A549 (cell line): ENCODE results near the gene SELENOM. TPM values are rescaled to one million over a fixed set of nuclear protein-coding genes. Genes with fewer than 3 reads are reported as not detected.

Source experiments
- ATAC-seq, 2 experiments: fragments of 200-7000 bp in 1 of 2; fragments of >200 bp in 1 of 2; cut with Nextera tagmentation in 1 of 2; cut with Tn5 transposase in 1 of 2; 3 replicates each; pipeline versions ENCODE4 v1.8.0 to v1.9.1; 2018 to 2020; ENCODE audit warnings: mild to moderate bottlenecking in 1 of 2, moderate library complexity in 1 of 2
- CTCF ChIA-PET: fragments of 300-600 bp; sonication (Branson Sonifier 250); formaldehyde crosslinking; extraction: SDS; loops from one replicate; lab custom pipeline; 2021; ENCODE audit warnings: antibody characterized with exemption, inconsistent platforms; lab: Yijun Ruan, JAX
- POLR2A ChIA-PET: fragments of 350-600 bp; formaldehyde crosslinking; extraction: SDS; loops from one replicate; lab custom pipeline; 2021; ENCODE audit warnings: antibody characterized with exemption, inconsistent platforms; lab: Yijun Ruan, JAX
- DNase-seq, 2 experiments: peaks; one replicate each; pipeline versions ENCODE4 v3.0.0 to v3.0.0-alpha.2; 2011 to 2016; ENCODE audit warnings: low read depth in 1 of 2, low spot score in 1 of 2
- FAIRE-seq: peaks from 2 replicates; lab custom pipeline; 2011; peaks lifted over from hg19 to GRCh38; lab: Jason Lieb, UNC
- H3K27ac ChIP-seq, 2 experiments: fragments of >200 bp; sonication (Bioruptor Twin); formaldehyde crosslinking; 3 replicates each; pipeline ENCODE4 v1.5.1; 2016 to 2017
- H3K4me1 ChIP-seq: fragments of >200 bp; sonication (Bioruptor Twin); formaldehyde crosslinking; 3 replicates; pipeline ENCODE4 v1.6.1; 2016
- H3K4me2 ChIP-seq: fragments of >200 bp; sonication (Bioruptor Twin); formaldehyde crosslinking; 3 replicates; pipeline ENCODE4 v1.6.1; 2016
- H3K4me3 ChIP-seq: fragments of >200 bp; sonication (Bioruptor Twin); formaldehyde crosslinking; 3 replicates; pipeline ENCODE4 v1.5.1; 2016
- H3K9me3 ChIP-seq: fragments of >200 bp; sonication (Bioruptor Twin); formaldehyde crosslinking; 3 replicates; pipeline ENCODE4 v1.6.1; 2016
- BCL3 ChIP-seq: fragments of >200 bp; sonication (Bioruptor Twin); formaldehyde crosslinking; IDR thresholded peaks from 3 replicates; pipeline ENCODE4 v1.6.1; 2016
- CHD2 ChIP-seq: fragments of 150-350 bp; IDR thresholded peaks from 2 replicates; pipeline ENCODE4 v1.6.1; 2014; ENCODE audit warnings: low read length; ENCODE audit not compliant: partially characterized antibody
- CTCF ChIP-seq: fragments of >200 bp; sonication (Bioruptor Twin); formaldehyde crosslinking; IDR thresholded peaks from 3 replicates; pipeline ENCODE4 v1.5.1; 2016
- E2F6 ChIP-seq: IDR thresholded peaks from 2 replicates; pipeline ENCODE4 v1.6.1; 2012; ENCODE audit warnings: low read depth, borderline replicate concordance
- EHF ChIP-seq: fragments of 250-450 bp; sonication (Bioruptor Pico); IDR thresholded peaks from 2 replicates; pipeline ENCODE4 v1.5.0; 2020; ENCODE audit warnings: mild to moderate bottlenecking
- EHMT2 ChIP-seq: fragments of 200-600 bp; sonication (generic); IDR thresholded peaks from 2 replicates; pipeline ENCODE4 v1.6.1; 2016; ENCODE audit warnings: antibody characterized with exemption, low read depth, mild to moderate bottlenecking, moderate library complexity
- FOSB ChIP-seq: fragments of 250-450 bp; sonication (Bioruptor Pico); IDR thresholded peaks from 2 replicates; pipeline ENCODE4 v1.5.0; 2020; ENCODE audit warnings: mild to moderate bottlenecking, moderate library complexity
- FOSL2 ChIP-seq, 2 experiments: fragments of 450-650 bp in 1 of 2; fragments of >200 bp in 1 of 2; sonication (Bioruptor Twin) in 1 of 2; formaldehyde crosslinking; IDR thresholded peaks; 2 replicates each; pipeline versions ENCODE4 v1.5.0 to v1.6.1; 2016 to 2020; ENCODE audit warnings: mild to moderate bottlenecking in 1 of 2, moderate library complexity in 1 of 2
- GATA3 ChIP-seq: IDR thresholded peaks from 2 replicates; pipeline ENCODE4 v1.6.1; 2012; ENCODE audit warnings: borderline replicate concordance
- HDAC2 ChIP-seq: fragments of 200-600 bp; sonication (generic); IDR thresholded peaks from 2 replicates; pipeline ENCODE4 v1.6.1; 2016
- HES2 ChIP-seq: fragments of >200 bp; sonication (Bioruptor Twin); formaldehyde crosslinking; IDR thresholded peaks from 2 replicates; pipeline ENCODE4 v1.6.1; 2016
- HMGXB4 ChIP-seq: fragments of 250-450 bp; sonication (Bioruptor Pico); IDR thresholded peaks from 2 replicates; pipeline ENCODE4 v1.5.0; 2021; ENCODE audit warnings: mild to moderate bottlenecking, moderate library complexity, borderline replicate concordance
- KDM1A ChIP-seq: fragments of 200-600 bp; sonication (generic); IDR thresholded peaks from 2 replicates; pipeline ENCODE4 v1.6.1; 2016; ENCODE audit warnings: low read depth, mild to moderate bottlenecking
- MAX ChIP-seq: IDR thresholded peaks from 2 replicates; pipeline ENCODE4 v1.6.1; 2012
- MAZ ChIP-seq: fragments of 150-350 bp; IDR thresholded peaks from 2 replicates; pipeline ENCODE4 v1.6.1; 2014; ENCODE audit warnings: antibody characterized with exemption, low read depth, low read length, borderline replicate concordance
- MYC ChIP-seq: IDR thresholded peaks from 2 replicates; pipeline ENCODE4 v1.6.1; 2012; ENCODE audit warnings: mild to moderate bottlenecking, inconsistent platforms, low read length, improper control_type of control experiment, borderline replicate concordance
- NFE2L2 ChIP-seq: fragments of 150-350 bp; conservative IDR thresholded peaks from 2 replicates; pipeline ENCODE4 v1.6.1; 2014; ENCODE audit warnings: low read length
- NR3C1 ChIP-seq: fragments of >200 bp; sonication (Bioruptor Twin); formaldehyde crosslinking; IDR thresholded peaks from 3 replicates; pipeline ENCODE4 v1.6.1; 2017
- PHF8 ChIP-seq: fragments of 200-600 bp; sonication (generic); IDR thresholded peaks from 2 replicates; pipeline ENCODE4 v1.6.1; 2016; ENCODE audit warnings: low read depth, mild to moderate bottlenecking, antibody characterized with exemption, moderate library complexity, borderline replicate concordance
- POLR2A ChIP-seq: IDR thresholded peaks from 2 replicates; pipeline ENCODE4 v1.6.1; 2012; ENCODE audit warnings: mild to moderate bottlenecking, low read length
- POLR2AphosphoS2 ChIP-seq: conservative IDR thresholded peaks from 2 replicates; pipeline ENCODE4 v1.6.1; 2012; ENCODE audit warnings: low read length, improper control_type of control experiment, inconsistent platforms
- RAD21 ChIP-seq, 2 experiments: fragments of >200 bp in 1 of 2; sonication (Bioruptor Twin) in 1 of 2; formaldehyde crosslinking in 1 of 2; IDR thresholded peaks in 1 of 2; conservative IDR thresholded peaks in 1 of 2; 2 replicates in 1 of 2; 3 replicates in 1 of 2; pipeline ENCODE4 v1.6.1; 2012 to 2018; ENCODE audit warnings: inconsistent platforms in 1 of 2
- RARB ChIP-seq: fragments of 250-450 bp; sonication (Bioruptor Pico); IDR thresholded peaks from 2 replicates; pipeline ENCODE4 v1.8.0; 2021; ENCODE audit warnings: mild to moderate bottlenecking, moderate library complexity
- RCOR1 ChIP-seq: fragments of 150-350 bp; IDR thresholded peaks from 2 replicates; pipeline ENCODE4 v1.6.1; 2014; ENCODE audit warnings: antibody characterized with exemption, low read length, low read depth
- RNF2 ChIP-seq: fragments of 200-600 bp; sonication (generic); IDR thresholded peaks from 2 replicates; pipeline ENCODE4 v1.6.1; 2016; ENCODE audit warnings: low read depth, mild to moderate bottlenecking, antibody characterized with exemption, moderate library complexity, borderline replicate concordance
- SMC3 ChIP-seq: fragments of >200 bp; sonication (Bioruptor Twin); formaldehyde crosslinking; IDR thresholded peaks from 3 replicates; pipeline ENCODE4 v1.6.1; 2018; ENCODE audit warnings: inconsistent platforms
- TFCP2L1 ChIP-seq: fragments of 250-450 bp; sonication (Bioruptor Pico); IDR thresholded peaks from 2 replicates; pipeline ENCODE4 v1.5.0; 2021; ENCODE audit warnings: mild to moderate bottlenecking
- TP53 ChIP-seq: fragments of 250-450 bp; sonication (Bioruptor Pico); IDR thresholded peaks from 2 replicates; pipeline ENCODE4 v1.5.0; 2021; ENCODE audit warnings: mild to moderate bottlenecking, moderate library complexity
- ZNF302 ChIP-seq: fragments of 250-450 bp; sonication (Bioruptor Pico); IDR thresholded peaks from 2 replicates; pipeline ENCODE4 v1.9.0; 2021; ENCODE audit warnings: inconsistent platforms, mild to moderate bottlenecking, moderate library complexity
- WGBS: methylation state at CpG from one replicate; pipeline ENCODE4 v1.1.6; 2017; ENCODE audit errors: missing lambda C conversion rate; 5-methylcytosine and 5-hydroxymethylcytosine counted together
- polyA plus RNA-seq, 4 experiments: library from polyadenylated mRNA; depleted of rRNA in 3 of 4; stranded (reverse); fragments of >200 nt; fragmentation: RNase III in 1 of 4; extraction: RNeasy Plus Mini Kit Qiagen cat#74134 plus additional on column Dnase treatment in 1 of 4; gene quantifications; 2 replicates in 3 of 4; 3 replicates in 1 of 4; pipeline ENCODE4 v1.2.3, GENCODE V29; 2011 to 2017

SELENOM gene
- polyA plus RNA-seq, 2 of the 4 experiments (the other 2 are of a cell fraction), result 15.3 to 46.5 TPM

GRCh38 chr22:31099386-31099785 lies 8.0 kb downstream of the SELENOM start:
- Histone ChIP-seq H3K4me1 (peaks cover 14% of the 10 kb centered on the region), H3K4me2 (no peak overlapping the region), H3K4me3 (no peak overlapping the region), H3K27ac (no peak overlapping the region), H3K9me3 (no peaks in the 10 kb centered on the region)
- CTCF ChIA-PET, result interaction anchor here (0.6 to 1.9 kb wide), 7 partner anchors 8 to 63 kb away, joined by 3 to 11 read pairs (median 4); partner anchors contain the start of gene SELENOM
- ATAC-seq (no peak), FAIRE-seq (no peak), DNase-seq (no peak)
- no peak for TF ChIP-seq NFE2L2
- no peak for TF ChIP-seq GATA3
- no peak for TF ChIP-seq POLR2A
- no peak for TF ChIP-seq RNF2
- no peak for TF ChIP-seq RAD21 (conservative IDR thresholded peaks at IDR 0.05 in 1 of 2, IDR thresholded peaks at IDR 0.05 in 1 of 2)
- no peak for TF ChIP-seq TP53
- no peak for TF ChIP-seq SMC3
- 92% methylated on average over 6 of the region's 6 CpGs for whole genome bisulfite sequencing
- POLR2A ChIA-PET, result no interaction called here

- no peaks in the 10 kb centered on the region for H3K9me3 ChIP-seq
- no peak for ATAC-seq
- H3K27ac ChIP-seq, result no peak overlapping the region
- no peak for FAIRE-seq
- ChIA-PET POLR2A (no interaction called here), CTCF (interaction anchor here (0.6 to 1.9 kb wide), 7 partner anchors 9 to 335 kb away, joined by 3 to 11 read pairs (median 3); partner anchors contain the start of gene SELENOM)
- no peak overlapping the region for H3K4me2 ChIP-seq
- 93% methylated on average over 27 of the region's 36 CpGs for WGBS
- H3K4me1 ChIP-seq, result peaks cover 14% of the 10 kb centered on the region
- no peak overlapping the region for H3K4me3 ChIP-seq
- no peak for DNase-seq
- TF ChIP-seq MAX (no peak), E2F6 (no peak), NR3C1 (no peak), BCL3 (no peak), CHD2 (no peak), RAD21 (conservative IDR thresholded peaks at IDR 0.05 in 1 of 2, IDR thresholded peaks at IDR 0.05 in 1 of 2) (no peak), RCOR1 (no peak), TFCP2L1 (CRISPR knock-in tag) (no peak), HES2 (no peak), HDAC2 (no peak), ZNF302 (CRISPR knock-in tag) (no peak), FOSL2 (IDR thresholded peaks at IDR 0.05) (no peak), FOSL2 (CRISPR knock-in tag; IDR thresholded peaks at IDR 0.05) (no peak), KDM1A (no peak), MYC (no peak), EHMT2 (no peak), POLR2AphosphoS2 (no peak)
Observed at GRCh38 chr22:31098632-31099110, 8.7 kb downstream of the SELENOM start.

- ATAC-seq (no peak), FAIRE-seq (no peak), DNase-seq (no peak)
- Histone ChIP-seq H3K4me1 (peaks cover 14% of the 10 kb centered on the region), H3K4me3 (no peak overlapping the region), H3K9me3 (no peaks in the 10 kb centered on the region), H3K27ac (no peak overlapping the region), H3K4me2 (no peak overlapping the region)
- POLR2A ChIA-PET, result no interaction called here
- WGBS, result 81% methylated on average over 10 of the region's 10 CpGs
- CTCF ChIA-PET, result interaction anchor here (1.0 to 1.8 kb wide), 3 partner anchors 9 to 335 kb away, joined by 3 to 11 read pairs (median 7); partner anchors contain the start of gene SELENOM
- TF ChIP-seq CTCF, result no peak
- no peak for TF ChIP-seq HMGXB4 (CRISPR knock-in tag)
- TF ChIP-seq POLR2AphosphoS2, result no peak
- TF ChIP-seq RARB (CRISPR knock-in tag), result no peak
- no peak for TF ChIP-seq SMC3
- no peak for TF ChIP-seq MAZ
- no peak for TF ChIP-seq NFE2L2
- TF ChIP-seq FOSB, result no peak
- TF ChIP-seq EHF (CRISPR knock-in tag), result no peak
- no peak for TF ChIP-seq PHF8
Observed at GRCh38 chr22:31097941-31098631, 9.3 kb downstream of the SELENOM start.
